Eye (tissue), 1 donor: ENCODE measurements around the gene SMAP2.

Source experiments
- DNase-seq: peaks from one replicate; pipeline ENCODE4 v3.0.0-alpha.2; 2015

The SMAP2 gene

DNA sequence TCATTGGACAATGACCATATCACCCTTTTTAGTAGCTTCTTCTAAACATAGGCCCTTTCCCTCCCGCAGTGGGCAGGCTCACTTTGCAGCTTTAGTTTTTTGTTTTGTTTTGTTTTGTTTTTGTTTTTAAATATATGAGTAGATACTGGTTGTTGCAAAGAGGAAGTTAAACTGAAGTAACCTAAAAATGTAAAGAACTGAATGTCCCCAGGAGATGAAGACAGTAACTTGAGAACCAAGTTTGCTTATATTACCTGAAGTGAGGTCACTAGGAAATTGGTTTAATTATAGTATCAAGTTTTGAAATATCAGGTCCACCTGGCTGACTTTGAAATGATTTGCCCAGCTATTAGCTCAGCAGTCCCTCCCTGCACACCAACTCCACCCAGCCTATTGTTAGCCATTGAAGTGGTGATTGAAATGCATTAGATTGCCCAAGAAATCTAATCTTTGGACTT lies 18.2 kb downstream of the SMAP2 start:
- DNase-seq = no peak

DNA sequence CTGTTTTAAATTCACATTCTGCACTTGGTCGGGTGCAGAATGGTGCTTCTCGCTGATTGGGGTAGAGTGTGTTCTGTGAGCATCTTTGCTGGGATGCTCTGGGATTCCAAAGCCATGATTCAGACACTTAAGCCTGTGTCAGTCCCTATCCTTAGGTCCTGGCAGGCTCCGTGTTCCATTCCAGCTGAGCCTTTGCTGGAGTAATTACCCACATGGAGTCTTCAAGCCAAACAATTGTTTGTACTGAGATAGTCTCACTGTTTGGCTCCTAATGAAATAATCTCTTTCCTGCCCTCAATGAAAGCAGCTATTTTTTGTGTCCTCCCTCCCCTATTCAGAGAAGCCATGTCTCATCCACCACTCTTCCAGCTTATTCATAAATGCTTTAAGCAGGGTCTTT lies 18.7 kb downstream of the SMAP2 start:
- no peak for DNase-seq

- no peak for DNase-seq
Observed at GRCh38 chr1:40393173-40393572, 19.6 kb downstream of the SMAP2 start.

DNA sequence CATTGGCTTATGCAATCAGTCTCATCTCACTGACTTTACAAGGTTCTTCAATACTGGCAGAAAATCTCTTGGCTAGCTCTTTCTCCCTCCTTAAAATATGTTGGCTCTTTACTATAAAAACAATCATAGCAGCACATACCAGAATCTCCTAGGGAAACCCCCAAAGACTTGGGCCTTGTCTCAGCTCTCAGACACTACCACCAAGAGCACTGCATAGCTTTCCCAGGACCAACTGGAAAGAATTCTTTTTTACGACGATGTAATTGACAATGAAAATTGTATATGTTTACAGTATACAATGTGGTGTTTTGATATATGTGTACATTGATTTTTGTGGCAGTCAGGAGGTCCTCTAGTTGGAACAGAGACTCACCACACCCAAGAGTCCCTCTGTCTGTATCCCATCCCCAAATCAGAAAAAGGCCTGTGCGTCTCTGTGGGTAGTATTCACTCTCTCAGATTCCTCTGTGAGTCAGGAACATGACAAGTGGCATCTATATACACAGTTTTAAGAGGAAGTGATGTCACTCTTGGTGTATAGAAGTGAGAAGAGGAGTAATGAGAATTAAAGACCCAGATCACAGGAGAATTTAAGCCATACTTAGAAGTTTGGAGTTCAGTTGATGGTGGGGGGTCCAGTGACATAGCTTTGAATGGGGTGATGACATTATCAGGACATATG lies 21.1 kb downstream of the SMAP2 start:
- DNase-seq = no peak

DNA sequence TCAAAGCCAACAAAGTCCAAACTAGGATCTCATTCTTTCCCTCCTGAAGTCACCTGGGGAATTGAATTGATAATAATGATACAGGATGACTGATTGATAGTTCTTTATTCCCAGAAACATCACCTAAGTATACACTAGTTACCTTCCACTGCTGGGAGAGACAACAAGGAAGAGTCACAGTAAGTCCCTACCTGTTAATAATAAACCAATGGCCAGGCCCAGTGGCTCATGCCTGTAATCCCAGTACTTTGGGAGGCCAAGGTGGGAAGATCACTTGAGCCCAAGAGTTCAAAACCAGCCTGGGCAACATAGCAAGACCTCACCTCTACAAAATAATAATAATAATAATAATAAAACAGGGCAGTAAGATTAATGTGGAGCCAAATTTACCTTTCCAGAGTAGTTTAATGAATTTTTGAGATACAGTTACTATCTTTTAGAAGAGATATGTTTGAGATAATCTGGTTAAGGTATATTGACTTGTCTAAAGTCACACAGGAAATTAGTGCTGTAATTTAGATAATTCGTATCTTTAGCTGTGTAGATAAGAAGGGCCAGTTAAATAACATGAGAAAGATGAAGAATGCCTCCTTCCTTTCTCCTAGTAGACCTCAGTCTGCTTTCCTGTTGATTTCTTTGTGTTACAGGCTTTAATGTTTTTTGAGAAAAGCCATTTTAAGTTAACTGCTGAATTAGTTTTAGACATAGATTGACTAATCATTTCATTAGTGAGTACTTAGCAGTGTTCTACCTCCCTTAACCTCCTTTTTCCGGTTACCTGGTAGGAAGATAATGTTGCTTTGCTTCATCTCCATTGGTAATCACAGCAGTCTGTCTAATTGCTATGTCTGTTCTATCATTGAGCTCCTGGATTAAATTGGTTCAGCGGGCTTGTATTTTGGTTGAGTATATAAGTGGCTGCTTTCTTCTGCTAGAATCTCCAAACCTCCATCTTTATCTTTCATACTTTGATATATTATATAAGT lies 22.0 kb downstream of the SMAP2 start:
- DNase-seq = no peak

GRCh38 chr1:40396420-40396819 lies 22.9 kb downstream of the SMAP2 start:
- no peak for DNase-seq

GRCh38 chr1:40397258-40397657 lies 23.7 kb downstream of the SMAP2 start:
- DNase-seq = no peak

DNA sequence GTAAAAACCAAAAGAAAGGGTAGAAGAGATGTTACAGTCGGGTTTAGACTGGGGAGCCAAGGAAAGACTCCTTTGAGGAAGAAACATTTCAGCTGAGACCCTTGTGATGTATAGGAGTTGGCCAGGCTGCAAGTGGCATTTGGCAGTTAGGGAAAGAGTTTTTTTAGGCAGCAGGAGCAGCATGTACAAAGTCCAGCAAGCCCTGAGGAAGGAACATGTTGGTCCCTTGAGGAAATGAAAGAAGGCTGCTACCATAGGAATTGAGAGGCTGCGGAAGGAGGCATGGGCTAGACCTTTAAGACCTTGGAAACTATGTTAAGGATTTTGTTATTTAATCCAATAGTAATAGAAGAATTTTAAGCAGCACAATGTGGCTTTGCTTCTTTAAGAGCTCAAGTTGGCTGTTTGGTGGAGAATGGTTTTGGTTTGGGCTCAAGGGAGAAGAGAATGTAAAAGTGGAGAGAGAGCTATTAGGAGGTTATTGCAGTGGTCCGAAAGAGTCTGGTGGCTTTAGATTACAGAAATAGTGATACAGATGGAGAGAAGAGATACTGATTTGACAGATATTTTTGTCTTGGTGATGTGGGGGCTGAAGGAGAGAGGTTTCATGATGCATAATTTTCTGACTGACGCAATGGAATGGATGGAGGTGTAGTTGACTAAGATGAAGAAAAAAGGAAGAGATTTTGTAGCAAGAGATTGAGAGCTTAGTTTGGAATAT lies 26.6 kb downstream of the SMAP2 start:
- DNase-seq = no peak

- DNase-seq = no peak
Observed at GRCh38 chr1:40401473-40402201, 28.1 kb downstream of the SMAP2 start.

DNA sequence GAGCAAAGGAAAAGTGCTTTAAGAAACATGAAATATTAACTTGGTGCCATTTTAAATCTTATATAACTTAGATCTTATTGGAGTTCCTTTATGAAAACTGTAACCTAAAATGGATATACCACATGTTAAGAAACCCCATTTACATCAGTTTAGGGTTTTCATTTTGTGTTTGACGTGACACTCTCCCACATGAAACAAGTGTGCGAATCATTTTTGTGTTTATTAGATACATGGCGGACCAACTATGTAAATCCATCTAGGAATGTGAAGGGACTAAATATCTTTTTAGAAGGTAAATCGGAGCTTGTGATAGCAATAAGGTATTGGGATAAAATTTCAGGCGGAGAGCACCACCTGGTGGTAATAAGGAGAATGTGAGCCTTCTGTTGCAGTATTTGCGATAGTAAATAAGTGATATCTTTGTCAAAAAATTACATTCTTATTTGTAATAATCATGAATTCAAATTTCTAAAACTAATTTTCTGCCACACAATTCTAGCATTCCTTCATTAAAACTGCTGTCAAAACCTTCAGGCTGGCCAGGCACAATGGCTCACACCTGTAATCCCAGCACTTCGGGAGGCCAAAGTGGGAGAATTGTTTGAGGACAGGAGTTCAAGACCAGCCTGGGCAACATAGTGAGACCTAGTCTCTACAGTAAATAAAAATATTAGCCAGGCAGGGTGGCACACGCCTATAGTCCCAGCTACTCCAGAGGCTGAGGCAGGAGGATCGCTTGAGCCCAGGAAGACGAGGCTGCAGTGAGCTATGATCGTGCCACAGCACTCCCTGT lies 31.3 kb downstream of the SMAP2 start:
- peak; percentile 80 for DNase-seq

DNA sequence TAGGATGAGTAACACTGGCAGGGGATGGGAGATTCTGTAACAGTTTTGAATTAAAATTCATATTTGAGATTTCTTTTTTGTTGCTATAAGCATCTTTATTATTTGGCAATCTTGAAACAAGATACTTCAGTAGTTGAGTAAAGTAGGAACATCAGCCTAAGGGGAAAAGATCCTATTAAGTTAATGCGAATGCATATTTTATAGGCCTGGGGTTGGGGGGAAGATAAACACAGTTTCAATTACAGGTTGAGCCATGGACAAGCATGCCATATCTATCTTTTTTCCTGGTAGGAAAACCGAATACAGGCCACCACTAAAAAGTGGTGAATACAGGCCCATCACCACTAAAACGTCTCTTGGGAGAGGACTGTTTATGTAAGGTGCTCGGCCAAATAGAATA lies 32.3 kb downstream of the SMAP2 start:
- DNase-seq = no peak

DNA sequence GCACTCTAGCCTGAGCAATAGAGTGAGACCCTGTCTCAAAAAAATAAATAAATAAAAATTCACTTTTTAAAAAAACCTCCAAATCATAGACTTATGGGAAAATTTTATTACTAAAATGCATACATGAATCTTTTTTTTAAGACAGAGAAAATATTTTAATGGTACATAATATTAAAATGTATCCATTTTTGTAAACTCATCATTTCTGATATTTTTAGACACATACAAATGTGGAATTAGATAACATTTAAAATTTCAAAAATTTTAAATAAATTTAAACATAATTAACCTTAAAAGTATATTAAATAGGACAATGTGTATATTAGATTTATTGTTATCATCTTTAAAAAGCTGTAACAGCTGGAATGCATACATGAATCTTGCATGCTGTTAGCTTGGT lies 33.9 kb downstream of the SMAP2 start:
- DNase-seq = no peak

- no peak for DNase-seq
Observed at GRCh38 chr1:40409467-40409866, 35.9 kb downstream of the SMAP2 start.

- no peak for DNase-seq
Observed at GRCh38 chr1:40411294-40411693, 37.8 kb downstream of the SMAP2 start.

DNA sequence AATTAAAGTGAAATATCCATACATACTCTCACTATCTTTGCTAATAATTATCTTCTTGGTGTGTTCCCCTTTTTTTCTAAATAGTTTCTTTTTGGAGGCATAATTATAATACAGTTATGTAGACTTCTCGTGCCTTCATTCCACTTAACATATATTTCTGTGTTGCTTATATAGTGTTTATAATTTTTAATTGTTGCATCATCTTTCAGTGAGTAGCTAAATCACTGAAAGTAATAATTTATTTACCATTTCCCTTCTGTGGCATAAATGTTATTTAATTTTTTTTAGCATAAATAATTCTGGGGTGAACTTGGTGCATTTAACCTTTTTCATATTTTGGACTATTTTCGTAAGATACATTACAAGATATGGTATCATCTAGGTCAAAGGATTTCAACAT lies 38.3 kb downstream of the SMAP2 start:
- DNase-seq = no peak

DNA sequence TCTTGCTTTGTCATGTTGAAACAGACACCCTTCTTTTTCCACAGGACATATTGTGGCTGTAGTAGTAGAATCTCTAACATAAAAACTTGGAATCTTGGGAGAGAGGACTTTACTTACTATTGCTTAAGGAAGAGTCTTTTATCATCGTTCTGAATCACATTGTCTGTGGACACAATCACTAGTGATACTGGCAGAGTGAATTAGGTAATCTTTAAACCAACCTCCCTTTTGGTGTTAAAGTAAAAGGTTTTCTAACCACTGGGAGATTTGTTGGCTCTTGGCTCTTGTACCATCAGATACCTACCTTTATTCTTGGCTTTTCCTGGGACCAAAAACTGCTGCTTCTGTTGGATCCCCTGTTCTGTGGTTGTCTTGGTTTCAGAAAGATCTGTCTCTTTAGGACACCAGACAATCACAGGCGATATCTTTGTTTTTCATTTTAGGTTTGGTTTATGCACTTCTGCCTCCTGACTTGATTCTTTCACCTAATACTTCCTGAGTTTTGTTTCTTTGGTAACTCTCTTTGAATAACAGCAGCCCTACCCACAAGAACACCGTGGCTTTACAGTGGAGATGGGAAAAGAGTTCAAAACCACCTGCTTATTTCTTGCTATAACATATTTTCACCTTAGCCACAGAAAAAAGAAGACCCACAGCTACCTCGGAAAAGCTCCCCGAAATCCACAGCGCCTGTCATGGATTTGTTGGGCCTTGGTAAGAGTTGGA lies 40.2 kb downstream of the SMAP2 start:
- DNase-seq = no peak

- DNase-seq = no peak
Observed at GRCh38 chr1:40414331-40414730, 40.8 kb downstream of the SMAP2 start.

DNA sequence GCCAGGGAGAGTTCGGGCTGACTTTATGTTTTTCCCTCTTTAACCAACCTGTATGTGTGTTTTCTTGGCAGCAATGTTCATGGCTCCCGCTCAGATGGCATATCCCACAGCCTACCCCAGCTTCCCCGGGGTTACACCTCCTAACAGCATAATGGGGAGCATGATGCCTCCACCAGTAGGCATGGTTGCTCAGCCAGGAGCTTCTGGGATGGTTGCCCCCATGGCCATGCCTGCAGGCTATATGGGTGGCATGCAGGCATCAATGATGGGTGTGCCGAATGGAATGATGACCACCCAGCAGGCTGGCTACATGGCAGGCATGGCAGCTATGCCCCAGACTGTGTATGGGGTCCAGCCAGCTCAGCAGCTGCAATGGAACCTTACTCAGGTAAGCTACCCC lies 43.2 kb downstream of the SMAP2 start:
- no peak for DNase-seq

GRCh38 chr1:40421431-40422384 lies 48.2 kb downstream of the SMAP2 start:
- peak; percentile 68 for DNase-seq
